GM12872 (cell line): Measurements from ENCODE around the gene P2RY6.

Experiments
- CTCF ChIP-seq: IDR thresholded peaks from 3 replicates; pipeline ENCODE4 v1.5.1; 2011; ENCODE audit warnings: low read depth, mild to moderate bottlenecking, low read length, moderate library complexity; ENCODE audit not compliant: insufficient read depth

P2RY6 gene

GRCh38 chr11:73281796-73282660, 9.9 kb downstream of the P2RY6 start:
- no peak for TF ChIP-seq CTCF

GRCh38 chr11:73283276-73284000, 11.3 kb downstream of the P2RY6 start:
- TF ChIP-seq CTCF: no peak

- no peak for TF ChIP-seq CTCF
Measured at GRCh38 chr11:73284106-73284505, 12.0 kb downstream of the P2RY6 start.

DNA sequence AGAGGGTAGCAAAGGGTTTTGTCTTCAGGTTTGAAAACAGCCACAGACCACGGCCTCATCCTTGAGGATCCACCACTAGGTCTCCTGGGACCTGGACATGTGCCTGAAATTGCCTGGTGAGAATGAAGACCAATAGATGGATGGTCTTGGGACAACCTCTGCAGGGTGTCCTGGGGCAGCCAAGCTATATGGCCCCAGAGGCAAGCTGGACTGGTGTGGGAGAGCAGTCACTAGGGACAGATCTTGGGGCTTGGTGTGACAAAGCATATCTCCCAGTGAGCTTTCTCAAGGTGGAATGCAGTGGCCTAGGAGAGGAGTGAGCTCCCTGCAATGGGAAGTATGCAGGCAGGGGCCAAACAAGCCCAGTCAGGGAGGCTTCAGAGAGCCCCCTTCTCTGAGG, 13.6 kb downstream of the P2RY6 start:
- no peak for TF ChIP-seq CTCF

DNA sequence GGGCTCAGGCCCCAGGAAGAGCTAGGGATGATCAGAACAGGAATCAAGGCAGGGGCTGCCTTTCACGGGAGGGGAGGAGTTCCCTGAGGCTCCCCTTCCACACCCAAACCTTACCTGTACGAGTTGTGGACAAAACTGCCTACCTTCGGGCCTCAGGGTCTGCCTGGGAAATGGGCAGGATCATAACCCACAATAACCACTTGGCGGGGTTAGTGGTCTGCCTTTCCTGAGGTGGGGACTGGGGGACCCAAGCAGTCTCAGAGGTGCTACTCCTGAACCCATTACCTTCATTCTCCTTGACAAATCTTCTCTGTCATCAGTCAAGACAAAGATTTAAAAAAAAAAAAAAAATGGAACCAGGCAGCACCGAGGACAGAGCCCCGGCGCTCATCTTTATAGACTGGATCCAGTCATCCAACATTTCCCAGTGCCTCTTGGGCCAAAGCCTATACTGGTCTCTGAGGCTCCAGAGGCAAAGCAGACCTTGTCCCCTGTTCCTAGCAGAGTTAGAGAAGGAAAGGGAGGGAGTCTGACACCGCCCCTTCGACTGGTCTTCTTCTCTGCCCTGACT, 14.2 kb downstream of the P2RY6 start:
- no peak for TF ChIP-seq CTCF

GRCh38 chr11:73287400-73288101, 15.4 kb downstream of the P2RY6 start:
- TF ChIP-seq CTCF: no peak

DNA sequence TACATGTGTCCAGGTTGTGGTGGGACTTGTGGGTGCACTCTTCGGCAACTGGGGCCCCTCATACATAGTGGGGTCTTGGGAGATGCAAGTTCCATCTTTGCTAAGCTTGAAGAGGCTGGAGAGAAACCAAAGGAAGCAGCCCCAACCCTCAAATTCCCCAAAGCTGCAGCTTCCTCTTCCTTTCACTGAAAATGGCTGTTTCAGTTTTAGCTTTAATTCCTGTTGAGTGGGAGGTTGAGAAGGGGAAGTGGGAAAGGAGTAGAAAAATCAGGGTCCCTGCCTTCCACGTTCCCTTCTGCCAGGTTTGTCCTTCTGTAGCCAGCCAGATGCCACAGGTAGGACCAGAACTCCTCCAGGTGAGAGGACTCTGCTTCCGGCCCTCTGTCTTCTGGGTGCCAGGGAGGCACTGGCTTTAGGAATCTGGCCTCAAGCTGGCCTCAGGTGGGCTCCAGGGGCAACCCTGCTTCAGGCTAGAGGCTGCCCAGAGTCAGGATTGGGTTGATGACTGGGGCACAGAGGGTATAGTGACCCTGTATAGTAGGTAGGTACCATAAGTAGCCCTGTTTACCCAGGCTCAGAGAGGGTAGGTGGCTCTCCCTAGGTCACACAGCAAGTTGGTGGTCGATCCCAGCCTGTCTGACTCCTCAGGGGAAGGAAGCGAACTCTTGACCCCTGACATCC, 16.2 kb downstream of the P2RY6 start:
- no peak for TF ChIP-seq CTCF
